SK-N-SH treated with all-trans-retinoic acid at 6 μM for 48 hours (cell line): ENCODE results near the gene TDRD7.

Source experiments
- ATAC-seq: fragments of 200-7000 bp; cut with Tn5 transposase; 3 replicates; pipeline ENCODE4 v1.9.1; 2020; ENCODE audit warnings: mild to moderate bottlenecking, moderate library complexity
- ARNTL ChIP-seq: fragments of 450-650 bp; formaldehyde crosslinking; IDR thresholded peaks from 2 replicates; pipeline ENCODE4 v1.5.0; 2020; ENCODE audit warnings: low read depth, mild to moderate bottlenecking, moderate library complexity, borderline replicate concordance
- BACH2 ChIP-seq: fragments of 250-450 bp; sonication (Bioruptor Pico); IDR thresholded peaks from 2 replicates; pipeline ENCODE4 v1.9.0; 2021; ENCODE audit warnings: mild to moderate bottlenecking, borderline replicate concordance
- CREB5 ChIP-seq: fragments of 250-450 bp; sonication (Bioruptor Pico); IDR thresholded peaks from 2 replicates; pipeline ENCODE4 v1.5.1; 2020; ENCODE audit warnings: low read depth, mild to moderate bottlenecking, moderate library complexity
- CSDC2 ChIP-seq: fragments of 250-450 bp; sonication (Bioruptor Pico); IDR thresholded peaks from 2 replicates; pipeline ENCODE4 v1.5.0; 2020; ENCODE audit warnings: mild to moderate bottlenecking, moderate library complexity
- ESRRG ChIP-seq: fragments of 250-450 bp; sonication (Bioruptor Pico); IDR thresholded peaks from 2 replicates; pipeline ENCODE4 v1.6.1; 2021; ENCODE audit warnings: mild to moderate bottlenecking
- GLIS3 ChIP-seq: fragments of 250-450 bp; sonication (Bioruptor Pico); IDR thresholded peaks from 2 replicates; pipeline ENCODE4 v1.5.0; 2020; ENCODE audit warnings: mild to moderate bottlenecking, moderate library complexity
- ISL1 ChIP-seq: fragments of 250-450 bp; sonication (Bioruptor Pico); IDR thresholded peaks from 2 replicates; pipeline ENCODE4 v2.1.2; 2022; ENCODE audit warnings: mild to moderate bottlenecking, moderate library complexity
- OSR1 ChIP-seq: fragments of 250-450 bp; sonication (Bioruptor Pico); IDR thresholded peaks from 2 replicates; pipeline ENCODE4 v1.8.0; 2022; ENCODE audit warnings: moderate library complexity, mild to moderate bottlenecking, inconsistent platforms
- PATZ1 ChIP-seq: fragments of 250-450 bp; sonication (Bioruptor Pico); IDR thresholded peaks from 2 replicates; pipeline ENCODE4 v1.8.0; 2020; ENCODE audit warnings: mild to moderate bottlenecking, moderate library complexity, borderline replicate concordance
- POU6F1 ChIP-seq: fragments of 250-450 bp; sonication (Bioruptor Pico); IDR thresholded peaks from 2 replicates; pipeline ENCODE4 v1.8.0; 2021; ENCODE audit warnings: low read depth, mild to moderate bottlenecking, moderate library complexity, borderline replicate concordance
- PPARA ChIP-seq: fragments of 250-450 bp; sonication (Bioruptor Pico); IDR thresholded peaks from 2 replicates; pipeline ENCODE4 v1.5.0; 2020; ENCODE audit warnings: mild to moderate bottlenecking, borderline replicate concordance
- RARB ChIP-seq: fragments of 250-450 bp; sonication (Bioruptor Pico); IDR thresholded peaks from 2 replicates; pipeline ENCODE4 v1.8.0; 2021; ENCODE audit warnings: mild to moderate bottlenecking, moderate library complexity
- SNAI2 ChIP-seq: fragments of 250-450 bp; sonication (Bioruptor Pico); IDR thresholded peaks from 2 replicates; pipeline ENCODE4 v1.5.0; 2020; ENCODE audit warnings: mild to moderate bottlenecking, moderate library complexity
- TCF4 ChIP-seq: fragments of 250-450 bp; sonication (Bioruptor Pico); IDR thresholded peaks from 2 replicates; pipeline ENCODE4 v1.8.0; 2021; ENCODE audit warnings: mild to moderate bottlenecking, moderate library complexity, borderline replicate concordance
- TOX ChIP-seq: fragments of 250-450 bp; sonication (Bioruptor Pico); IDR thresholded peaks from 2 replicates; pipeline ENCODE4 v1.8.0; 2021; ENCODE audit warnings: mild to moderate bottlenecking, moderate library complexity, borderline replicate concordance
- TSHZ2 ChIP-seq: fragments of 250-450 bp; sonication (Bioruptor Pico); IDR thresholded peaks from 2 replicates; pipeline ENCODE4 v1.5.0; 2020; ENCODE audit warnings: mild to moderate bottlenecking, moderate library complexity
- ZC3H10 ChIP-seq: fragments of 250-450 bp; sonication (Bioruptor Pico); IDR thresholded peaks from 2 replicates; pipeline ENCODE4 v1.5.1; 2021; ENCODE audit warnings: mild to moderate bottlenecking, moderate library complexity
- ZFP3 ChIP-seq: fragments of 250-450 bp; sonication (Bioruptor Pico); IDR thresholded peaks from 2 replicates; pipeline ENCODE4 v1.5.0; 2020; ENCODE audit warnings: mild to moderate bottlenecking, moderate library complexity
- ZFP30 ChIP-seq: fragments of 450-650 bp; formaldehyde crosslinking; IDR thresholded peaks from 2 replicates; pipeline ENCODE4 v1.5.0; 2022; ENCODE audit warnings: mild to moderate bottlenecking, moderate library complexity
- ZNF565 ChIP-seq: fragments of 450-650 bp; formaldehyde crosslinking; conservative IDR thresholded peaks from 2 replicates; pipeline ENCODE4 v1.5.0; 2020; ENCODE audit warnings: low read depth, mild to moderate bottlenecking, moderate library complexity
- ZNF70 ChIP-seq: fragments of 450-650 bp; formaldehyde crosslinking; IDR thresholded peaks from 2 replicates; pipeline ENCODE4 v1.5.0; 2020; ENCODE audit warnings: mild to moderate bottlenecking, moderate library complexity
- ZNF8 ChIP-seq: fragments of 450-650 bp; formaldehyde crosslinking; IDR thresholded peaks from 2 replicates; pipeline ENCODE4 v1.5.0; 2020; ENCODE audit warnings: mild to moderate bottlenecking, moderate library complexity

Gene TDRD7

GRCh38 chr9:97367729-97368128 is 44.2 kb upstream of the TDRD7 start:
- ATAC-seq: no peak
- no peak for TF ChIP-seq ISL1 (CRISPR knock-in tag)
- TF ChIP-seq ZFP3 (CRISPR knock-in tag): no peak
- no peak for TF ChIP-seq ZC3H10 (CRISPR knock-in tag)
- no peak for TF ChIP-seq CREB5 (CRISPR knock-in tag)
- TF ChIP-seq ZNF8: no peak
- no peak for TF ChIP-seq TSHZ2 (CRISPR knock-in tag)
- no peak for TF ChIP-seq PATZ1 (CRISPR knock-in tag)
- no peak for TF ChIP-seq TOX (CRISPR knock-in tag)
- TF ChIP-seq BACH2 (CRISPR knock-in tag): no peak
- no peak for TF ChIP-seq SNAI2
- no peak for TF ChIP-seq ZFP30 (CRISPR knock-in tag)
- no peak for TF ChIP-seq RARB (CRISPR knock-in tag)
- no peak for TF ChIP-seq POU6F1 (CRISPR knock-in tag)
- TF ChIP-seq PPARA (CRISPR knock-in tag): no peak
- TF ChIP-seq ARNTL (CRISPR knock-in tag): no peak
- no peak for TF ChIP-seq ZNF70 (CRISPR knock-in tag)
- TF ChIP-seq OSR1 (CRISPR knock-in tag): no peak
- no peak for TF ChIP-seq TCF4 (CRISPR knock-in tag)
- no peak for TF ChIP-seq CSDC2

GRCh38 chr9:97368964-97369363 is 42.9 kb upstream of the TDRD7 start:
- no peak for TF ChIP-seq ZNF8
- peak; percentile 62 for TF ChIP-seq ZFP30 (CRISPR knock-in tag)
- TF ChIP-seq, all 23 proteins: peak for 1
- no peak for ATAC-seq

GRCh38 chr9:97372580-97372979 is 39.3 kb upstream of the TDRD7 start:
- TF ChIP-seq TSHZ2 (CRISPR knock-in tag) (no peak), ZC3H10 (CRISPR knock-in tag) (no peak), GLIS3 (CRISPR knock-in tag) (no peak), CREB5 (CRISPR knock-in tag) (no peak), TCF4 (CRISPR knock-in tag) (no peak), ZFP30 (CRISPR knock-in tag) (no peak), ZNF565 (CRISPR knock-in tag) (no peak), ESRRG (no peak), ZNF70 (CRISPR knock-in tag) (no peak), OSR1 (CRISPR knock-in tag) (no peak), TOX (CRISPR knock-in tag) (no peak), CSDC2 (no peak), PATZ1 (CRISPR knock-in tag) (no peak), POU6F1 (CRISPR knock-in tag) (no peak), BACH2 (CRISPR knock-in tag) (no peak)
- ATAC-seq: no peak
